Measurements from ENCODE around the gene PTGDS. TPM values are rescaled to one million over a fixed set of nuclear protein-coding genes. Genes with fewer than 3 reads are reported as not detected.

PTGDS gene
- total and polyA plus RNA-seq, 9 of the 15 experiments (the other 6 are each of a cell fraction or from before 2014, with no cell fraction given), result 0.46 to 7.1 (median 2.0) TPM

DNA sequence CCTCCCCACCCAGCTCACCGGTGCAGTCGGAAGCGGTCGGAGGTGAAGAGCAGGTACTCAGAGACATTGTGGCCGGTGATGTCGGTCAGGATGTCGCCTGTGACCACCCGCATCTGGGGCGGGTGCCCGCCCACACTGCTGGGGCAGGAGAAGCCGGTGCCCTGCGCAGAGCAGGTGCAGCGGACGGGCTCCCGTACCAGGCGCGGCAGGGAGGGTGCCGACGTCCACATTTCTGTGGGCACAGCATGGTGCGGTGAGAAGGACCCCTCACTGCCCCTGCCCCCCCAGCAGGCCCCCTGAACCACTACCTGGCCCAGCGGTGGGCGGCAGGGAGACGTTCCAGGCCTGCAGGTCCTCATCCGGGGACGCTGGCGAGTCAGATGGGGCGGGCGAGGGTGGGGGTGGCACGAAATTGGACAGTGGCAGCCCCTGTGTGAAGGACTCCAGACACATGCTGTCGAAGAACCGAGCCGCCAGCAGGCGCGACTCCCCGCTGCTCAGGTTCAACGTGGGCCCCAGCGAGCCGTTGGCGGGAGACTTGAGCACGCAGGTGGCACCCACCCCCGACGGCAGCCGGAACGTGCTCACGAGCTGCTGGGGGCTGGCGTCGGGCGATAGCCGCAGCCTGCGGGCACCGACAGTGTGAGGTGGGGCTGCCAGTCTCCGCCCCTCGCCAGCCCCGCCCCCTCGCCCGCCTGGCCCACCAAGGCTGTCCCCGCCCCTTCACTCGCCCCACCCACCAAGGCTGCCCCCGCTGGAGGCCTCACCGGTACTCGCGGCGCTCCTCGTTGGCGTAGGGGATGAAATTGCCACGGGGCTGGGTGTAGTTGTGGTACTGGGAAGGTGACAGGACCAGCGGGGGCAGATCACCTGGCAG, 35.6 kb downstream of the PTGDS start (continued):
- TF ChIP-seq, protein P1, sequence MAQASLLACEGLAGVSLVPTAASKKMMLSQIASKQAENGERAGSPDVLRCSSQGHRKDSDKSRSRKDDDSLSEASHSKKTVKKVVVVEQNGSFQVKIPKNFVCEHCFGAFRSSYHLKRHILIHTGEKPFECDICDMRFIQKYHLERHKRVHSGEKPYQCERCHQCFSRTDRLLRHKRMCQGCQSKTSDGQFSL (CRISPR knock-in tag; IDR thresholded peaks at IDR 0.05), result 0 out of 2 replicates have a peak, but pooled peaks have one; percentile 55
- TF ChIP-seq, protein P1 (tag; IDR thresholded peaks at IDR 0.05), result no peak
- TF ChIP-seq, protein P2, sequence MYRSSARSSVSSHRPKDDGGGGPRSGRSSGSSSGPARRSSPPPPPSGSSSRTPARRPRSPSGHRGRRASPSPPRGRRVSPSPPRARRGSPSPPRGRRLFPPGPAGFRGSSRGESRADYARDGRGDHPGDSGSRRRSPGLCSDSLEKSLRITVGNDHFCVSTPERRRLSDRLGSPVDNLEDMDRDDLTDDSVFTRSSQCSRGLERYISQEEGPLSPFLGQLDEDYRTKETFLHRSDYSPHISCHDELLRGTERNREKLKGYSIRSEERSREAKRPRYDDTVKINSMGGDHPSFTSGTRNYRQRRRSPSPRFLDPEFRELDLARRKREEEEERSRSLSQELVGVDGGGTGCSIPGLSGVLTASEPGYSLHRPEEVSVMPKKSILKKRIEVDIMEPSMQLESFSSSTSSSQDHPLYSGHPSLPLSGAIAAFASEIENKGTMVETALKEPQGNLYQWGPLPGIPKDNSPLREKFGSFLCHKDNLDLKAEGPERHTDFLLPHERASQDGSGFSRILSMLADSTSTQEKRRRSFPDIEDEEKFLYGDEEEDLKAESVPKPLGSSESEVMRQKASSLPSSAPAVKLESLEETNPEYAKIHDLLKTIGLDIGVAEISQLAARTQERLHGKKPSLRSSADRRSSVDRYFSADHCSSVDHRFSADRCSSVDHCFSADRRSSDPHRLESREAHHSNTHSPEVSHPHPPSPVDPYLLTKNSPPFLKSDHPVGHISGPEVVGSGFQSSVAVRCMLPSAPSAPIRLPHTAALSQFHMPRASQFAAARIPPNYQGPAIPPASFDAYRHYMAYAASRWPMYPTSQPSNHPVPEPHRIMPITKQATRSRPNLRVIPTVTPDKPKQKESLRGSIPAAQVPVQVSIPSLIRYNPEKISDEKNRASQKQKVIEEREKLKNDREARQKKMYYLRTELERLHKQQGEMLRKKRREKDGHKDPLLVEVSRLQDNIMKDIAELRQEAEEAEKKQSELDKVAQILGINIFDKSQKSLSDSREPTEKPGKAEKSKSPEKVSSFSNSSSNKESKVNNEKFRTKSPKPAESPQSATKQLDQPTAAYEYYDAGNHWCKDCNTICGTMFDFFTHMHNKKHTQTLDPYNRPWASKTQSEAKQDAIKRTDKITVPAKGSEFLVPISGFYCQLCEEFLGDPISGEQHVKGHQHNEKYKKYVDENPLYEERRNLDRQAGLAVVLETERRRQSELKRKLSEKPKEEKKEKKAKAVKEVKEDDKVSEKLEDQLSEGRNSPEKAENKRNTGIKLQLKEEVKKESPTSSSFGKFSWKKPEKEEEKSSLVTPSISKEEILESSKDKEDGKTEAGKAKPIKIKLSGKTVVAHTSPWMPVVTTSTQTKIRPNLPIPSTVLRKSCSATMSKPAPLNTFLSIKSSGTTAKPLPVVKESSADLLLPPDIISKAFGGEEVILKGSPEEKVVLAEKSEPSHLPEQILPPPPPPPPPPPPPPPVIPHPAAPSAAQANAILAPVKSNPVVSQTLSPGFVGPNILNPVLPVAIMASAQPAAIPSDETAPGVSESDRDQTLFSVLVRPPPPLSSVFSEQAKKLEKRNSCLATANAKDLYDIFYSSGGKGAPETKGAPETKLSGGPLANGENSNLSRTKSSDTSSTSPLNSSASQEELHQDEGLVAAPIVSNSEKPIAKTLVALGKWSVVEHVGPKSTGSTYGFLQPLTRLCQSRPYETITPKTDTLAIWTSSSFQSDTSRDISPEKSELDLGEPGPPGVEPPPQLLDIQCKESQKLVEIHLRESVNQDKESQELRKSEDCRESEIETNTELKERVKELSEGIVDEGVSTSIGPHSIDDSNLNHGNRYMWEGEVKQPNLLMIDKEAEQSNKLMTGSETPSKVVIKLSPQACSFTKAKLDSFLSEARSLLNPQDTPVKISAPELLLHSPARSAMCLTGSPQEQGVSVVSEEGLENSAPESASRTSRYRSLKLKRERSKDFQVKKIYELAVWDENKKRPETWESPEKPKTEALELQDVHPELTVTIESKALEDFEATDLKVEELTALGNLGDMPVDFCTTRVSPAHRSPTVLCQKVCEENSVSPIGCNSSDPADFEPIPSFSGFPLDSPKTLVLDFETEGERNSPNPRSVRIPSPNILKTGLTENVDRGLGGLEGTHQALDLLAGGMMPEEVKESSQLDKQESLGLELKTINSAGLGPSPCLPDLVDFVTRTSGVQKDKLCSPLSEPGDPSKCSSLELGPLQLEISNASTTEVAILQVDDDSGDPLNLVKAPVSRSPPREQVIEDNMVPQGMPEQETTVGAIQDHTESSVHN (IDR thresholded peaks at IDR 0.05; ENCODE audit: borderline replicate concordance in 1 of 2, low read depth in 1 of 2), result no peak
- TF ChIP-seq CBFA2T3 (IDR thresholded peaks at IDR 0.05) (no peak), SOX6 (IDR thresholded peaks at IDR 0.05) (no peak), HIVEP1 (CRISPR knock-in tag; IDR thresholded peaks at IDR 0.05) (no peak), STAG1 (CRISPR knock-in tag; IDR thresholded peaks at IDR 0.05; ENCODE audit: borderline replicate concordance) (no peak), PCBP2 (IDR thresholded peaks at IDR 0.05; ENCODE audit: low read depth, low read length, poor library complexity, severe bottlenecking) (no peak), SP2 (IDR thresholded peaks at IDR 0.05; ENCODE audit: extremely low read depth, low read depth, low read length, poor library complexity, severe bottlenecking) (no peak)
- TF ChIP-seq, protein P3, sequence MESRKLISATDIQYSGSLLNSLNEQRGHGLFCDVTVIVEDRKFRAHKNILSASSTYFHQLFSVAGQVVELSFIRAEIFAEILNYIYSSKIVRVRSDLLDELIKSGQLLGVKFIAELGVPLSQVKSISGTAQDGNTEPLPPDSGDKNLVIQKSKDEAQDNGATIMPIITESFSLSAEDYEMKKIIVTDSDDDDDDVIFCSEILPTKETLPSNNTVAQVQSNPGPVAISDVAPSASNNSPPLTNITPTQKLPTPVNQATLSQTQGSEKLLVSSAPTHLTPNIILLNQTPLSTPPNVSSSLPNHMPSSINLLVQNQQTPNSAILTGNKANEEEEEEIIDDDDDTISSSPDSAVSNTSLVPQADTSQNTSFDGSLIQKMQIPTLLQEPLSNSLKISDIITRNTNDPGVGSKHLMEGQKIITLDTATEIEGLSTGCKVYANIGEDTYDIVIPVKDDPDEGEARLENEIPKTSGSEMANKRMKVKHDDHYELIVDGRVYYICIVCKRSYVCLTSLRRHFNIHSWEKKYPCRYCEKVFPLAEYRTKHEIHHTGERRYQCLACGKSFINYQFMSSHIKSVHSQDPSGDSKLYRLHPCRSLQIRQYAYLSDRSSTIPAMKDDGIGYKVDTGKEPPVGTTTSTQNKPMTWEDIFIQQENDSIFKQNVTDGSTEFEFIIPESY (CRISPR knock-in tag; IDR thresholded peaks at IDR 0.05), result peak; percentile 97
- TF ChIP-seq, protein P4, sequence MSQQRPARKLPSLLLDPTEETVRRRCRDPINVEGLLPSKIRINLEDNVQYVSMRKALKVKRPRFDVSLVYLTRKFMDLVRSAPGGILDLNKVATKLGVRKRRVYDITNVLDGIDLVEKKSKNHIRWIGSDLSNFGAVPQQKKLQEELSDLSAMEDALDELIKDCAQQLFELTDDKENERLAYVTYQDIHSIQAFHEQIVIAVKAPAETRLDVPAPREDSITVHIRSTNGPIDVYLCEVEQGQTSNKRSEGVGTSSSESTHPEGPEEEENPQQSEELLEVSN (IDR thresholded peaks at IDR 0.05; ENCODE audit: borderline replicate concordance in 1 of 2, extremely low read depth in 1 of 2, insufficient read depth in 1 of 2, insufficient read length in 1 of 2, low read depth in 1 of 2, low read length in 1 of 2, poor library complexity in 1 of 2, severe bottlenecking in 1 of 2), result peak; percentile 78 to 95
